ENCODE results near the gene MYT1.

MYT1 gene

GRCh38 chr20:64240243-64241015, 76.2 kb downstream of the MYT1 start:
- no peak for TF ChIP-seq ZFX (IDR thresholded peaks at IDR 0.05)
- no peak for TF ChIP-seq CTCF (conservative IDR thresholded peaks at IDR 0.05)
- H3K27ac ChIP-seq = no peak overlapping the region

- no peak for TF ChIP-seq CTCF (conservative IDR thresholded peaks at IDR 0.05)
- TF ChIP-seq ZFX (IDR thresholded peaks at IDR 0.05) = no peak
- no peak overlapping the region for H3K27ac ChIP-seq
Observed at GRCh38 chr20:64241061-64241460, 76.8 kb downstream of the MYT1 start.

DNA sequence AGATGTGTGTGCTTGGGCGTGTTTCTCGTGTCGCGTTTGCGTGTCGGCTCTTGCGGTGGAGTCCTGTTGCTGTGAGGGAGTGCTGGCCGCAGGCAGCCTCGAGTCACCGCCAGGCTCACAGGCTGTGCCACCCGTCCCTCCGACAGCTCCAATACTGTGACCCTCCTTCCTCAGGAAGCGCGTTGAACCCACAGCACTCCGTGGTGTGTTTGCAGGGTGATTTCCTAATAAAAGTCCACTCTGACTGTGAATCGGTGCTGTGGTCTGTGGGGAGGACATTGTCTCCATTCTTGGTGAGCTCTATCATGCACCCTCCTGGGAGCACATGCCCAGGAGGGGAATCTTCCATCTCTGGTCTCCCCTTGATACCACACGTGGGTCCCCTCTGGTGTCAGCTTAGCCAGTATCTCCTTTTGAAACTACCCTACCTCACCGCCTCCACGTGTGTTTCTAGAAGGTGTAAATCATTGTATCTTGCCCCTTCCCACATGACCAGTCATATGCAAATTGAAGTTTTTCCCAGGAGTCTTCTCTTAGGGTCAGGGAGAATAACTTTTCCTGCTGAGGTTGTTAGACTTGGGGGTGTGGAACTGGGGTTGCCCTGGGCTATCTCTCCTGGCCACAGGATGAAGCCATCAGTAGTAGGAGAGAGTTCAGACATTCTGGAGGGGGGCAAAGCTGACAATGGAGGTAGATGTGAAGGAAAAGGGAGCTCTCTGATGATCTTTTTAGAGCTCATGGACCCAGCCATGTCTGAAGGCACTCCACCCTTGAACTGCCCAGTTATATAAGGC, 77.9 kb downstream of the MYT1 start:
- no peak overlapping the region for H3K27ac ChIP-seq
- TF ChIP-seq ZFX (IDR thresholded peaks at IDR 0.05) (no peak), CTCF (conservative IDR thresholded peaks at IDR 0.05) (no peak)

GRCh38 chr20:64242797-64243475, 78.7 kb downstream of the MYT1 start:
- TF ChIP-seq CTCF (conservative IDR thresholded peaks at IDR 0.05) = no peak
- no peak for TF ChIP-seq ZFX (IDR thresholded peaks at IDR 0.05)
- no peak overlapping the region for H3K27ac ChIP-seq

GRCh38 chr20:64244281-64244805, 80.1 kb downstream of the MYT1 start:
- TF ChIP-seq ZFX (IDR thresholded peaks at IDR 0.05) (no peak), CTCF (conservative IDR thresholded peaks at IDR 0.05) (no peak)
- no peak overlapping the region for H3K27ac ChIP-seq

- TF ChIP-seq ZFX (IDR thresholded peaks at IDR 0.05) (no peak), CTCF (conservative IDR thresholded peaks at IDR 0.05) (no peak)
- no peak overlapping the region for H3K27ac ChIP-seq
Observed at GRCh38 chr20:64244870-64245603, 80.8 kb downstream of the MYT1 start.
